AG20443 (cell line): ENCODE measurements around the gene STARD5.
"Not testable (repeated sequence)": the region's sequence is repeated elsewhere in the genome, so short reads cannot be mapped to it uniquely, and the experiment has no call there.

Source experiments
- DNase-seq: peaks from one replicate; pipeline ENCODE4 v3.0.0; 2012; ENCODE audit warnings: low spot score, mixed read lengths

STARD5 gene

GRCh38 chr15:81323944-81324881 is at the start of gene STARD5:
STARD5 (minus strand) TSS chr15:81324141; CDS start chr15:81324099, 42 bp downstream.
- DNase-seq, result peak; percentile 99

- no peak for DNase-seq
Measured at GRCh38 chr15:81373176-81373575, 49.2 kb upstream of the STARD5 start.

GRCh38 chr15:81372575-81372974 is 48.6 kb upstream of the STARD5 start:
- no peak for DNase-seq

GRCh38 chr15:81363718-81364500 is 40.0 kb upstream of the STARD5 start:
- DNase-seq, result no peak

- DNase-seq, result no peak
Measured at GRCh38 chr15:81363276-81363675, 39.3 kb upstream of the STARD5 start.

- DNase-seq, result no peak
Measured at GRCh38 chr15:81362790-81363189, 38.8 kb upstream of the STARD5 start.

GRCh38 chr15:81361891-81362290 is 38.0 kb upstream of the STARD5 start:
- DNase-seq, result no peak

- no peak for DNase-seq
Measured at GRCh38 chr15:81360491-81360890, 36.5 kb upstream of the STARD5 start.

GRCh38 chr15:81358248-81358647 is 34.3 kb upstream of the STARD5 start:
- no peak for DNase-seq

GRCh38 chr15:81357180-81357686 is 33.3 kb upstream of the STARD5 start:
- no peak for DNase-seq

GRCh38 chr15:81356252-81356651 is 32.3 kb upstream of the STARD5 start:
- no peak for DNase-seq

GRCh38 chr15:81351651-81352050 is 27.7 kb upstream of the STARD5 start:
- no peak for DNase-seq

GRCh38 chr15:81349271-81349670 is 25.3 kb upstream of the STARD5 start:
- DNase-seq, result no peak

GRCh38 chr15:81348691-81349090 is 24.8 kb upstream of the STARD5 start:
- DNase-seq, result not testable (repeated sequence)

GRCh38 chr15:81347910-81348309 is 24.0 kb upstream of the STARD5 start:
- no peak for DNase-seq

GRCh38 chr15:81346611-81347010 is 22.7 kb upstream of the STARD5 start:
- DNase-seq, result no peak

- DNase-seq, result no peak
Measured at GRCh38 chr15:81343371-81343770, 19.4 kb upstream of the STARD5 start.

- no peak for DNase-seq
Measured at GRCh38 chr15:81341351-81341750, 17.4 kb upstream of the STARD5 start.

- no peak for DNase-seq
Measured at GRCh38 chr15:81339851-81340250, 15.9 kb upstream of the STARD5 start.

GRCh38 chr15:81339321-81339720 is 15.4 kb upstream of the STARD5 start:
- DNase-seq, result no peak

- peak; percentile 74 for DNase-seq
Measured at GRCh38 chr15:81338170-81339007, 14.4 kb upstream of the STARD5 start.

- peak; percentile 45 for DNase-seq
Measured at GRCh38 chr15:81337713-81338157, 13.8 kb upstream of the STARD5 start.
